A673 (cell line): ENCODE measurements around the gene TEX9. TPM values are rescaled to one million over a fixed set of nuclear protein-coding genes. Genes with fewer than 3 reads are reported as not detected.

Source experiments
- BruUV-seq: library from RNA; stranded (reverse); fragments of 400-500 nt; replicated peaks from 2 replicates; lab custom pipeline; 2021; lab: Mats Ljungman, UMichigan
- CTCF ChIA-PET: fragments of 300-600 bp; sonication (Branson Sonifier 250); formaldehyde crosslinking; loops from one replicate; lab custom pipeline; 2022; ENCODE audit warnings: antibody characterized with exemption; lab: Charles Lee
- POLR2A ChIA-PET: fragments of 300-600 bp; sonication (Branson Sonifier 250); formaldehyde crosslinking; loops from one replicate; lab custom pipeline; 2022; ENCODE audit warnings: antibody characterized with exemption; ENCODE audit not compliant: low non-redundant PET; lab: Charles Lee
- DNase-seq: peaks from one replicate; pipeline ENCODE4 v3.0.0-alpha.2; 2015; ENCODE audit warnings: low spot score
- H3K27ac ChIP-seq: fragments of 200-600 bp; sonication (generic); 2 replicates; pipeline ENCODE4 v1.5.1; 2016; ENCODE audit warnings: mixed run types, low read depth, mild to moderate bottlenecking, mixed read lengths, antibody characterized with exemption, low read length; ENCODE audit not compliant: poor library complexity, severe bottlenecking
- H3K27me3 ChIP-seq: fragments of 200-600 bp; sonication (generic); replicated peaks from 2 replicates; pipeline ENCODE4 v1.6.1; 2017; ENCODE audit warnings: mixed run types, low read depth, mild to moderate bottlenecking, mixed read lengths, antibody characterized with exemption, low read length; ENCODE audit not compliant: insufficient read depth, poor library complexity
- H3K36me3 ChIP-seq: fragments of 200-600 bp; sonication (generic); 2 replicates; pipeline ENCODE4 v1.6.1; 2016; ENCODE audit warnings: mixed run types, mild to moderate bottlenecking, mixed read lengths, antibody characterized with exemption, low read length; ENCODE audit not compliant: insufficient read depth, poor library complexity, severe bottlenecking
- H3K4me1 ChIP-seq: fragments of 200-600 bp; sonication (generic); 2 replicates; pipeline ENCODE4 v1.6.1; 2017; ENCODE audit warnings: mixed run types, mild to moderate bottlenecking, mixed read lengths, antibody characterized with exemption, low read length; ENCODE audit not compliant: insufficient read depth, poor library complexity, severe bottlenecking
- H3K4me3 ChIP-seq: fragments of 200-600 bp; sonication (generic); 2 replicates; pipeline ENCODE4 v1.5.1; 2016; ENCODE audit warnings: low read depth, mixed run types, mild to moderate bottlenecking, mixed read lengths, low read length; ENCODE audit not compliant: poor library complexity, severe bottlenecking
- H3K9me3 ChIP-seq: fragments of 200-600 bp; sonication (generic); 2 replicates; pipeline ENCODE4 v1.6.1; 2016; ENCODE audit warnings: mixed run types, low read depth, mild to moderate bottlenecking, mixed read lengths, antibody characterized with exemption, low read length; ENCODE audit not compliant: poor library complexity, severe bottlenecking
- CTCF ChIP-seq: fragments of 300-800, 200-600 bp; sonication (generic); conservative IDR thresholded peaks from 2 replicates; pipeline ENCODE4 v1.5.1; 2017; ENCODE audit warnings: low read depth, mild to moderate bottlenecking, antibody characterized with exemption, low read length, moderate library complexity, mixed read lengths
- EZH2 ChIP-seq: fragments of 200-600 bp; sonication (generic); IDR thresholded peaks from 2 replicates; pipeline ENCODE4 v1.6.1; 2017; ENCODE audit warnings: borderline replicate concordance, low read depth, mild to moderate bottlenecking, mixed read lengths, antibody characterized with exemption, low read length; ENCODE audit not compliant: poor library complexity, severe bottlenecking
- intact Hi-C: fragments of 100-400 bp; cut with micrococcal nuclease; formaldehyde crosslinking; loops from one replicate; pipeline ENCODE4 v1.10.0; 2022; ENCODE audit not compliant: unreplicated experiment
- total RNA-seq: library from RNA; stranded (reverse); gene quantifications from 2 replicates; pipeline ENCODE4 v1.2.3, GENCODE V29; 2021

The TEX9 gene
- total RNA-seq, 1 experiment from 2014 or later: 18.0 TPM

- no peak overlapping the region for H3K27ac ChIP-seq
- H3K9me3 ChIP-seq: no peaks in the 10 kb centered on the region
- ChIA-PET CTCF (no interaction called here), POLR2A (no interaction called here)
- H3K4me1 ChIP-seq: no peaks in the 10 kb centered on the region
- no peak overlapping the region for H3K4me3 ChIP-seq
- DNase-seq: no peak
- H3K36me3 ChIP-seq: peaks cover 21% of the 10 kb centered on the region
- TF ChIP-seq CTCF (no peak), EZH2 (no peak)
- no peaks in the 10 kb centered on the region for H3K27me3 ChIP-seq
- no TSS peak for BruUV-seq
- intact Hi-C loops: no loop called here
Measured at GRCh38 chr15:56440214-56440770, 75.1 kb downstream of the TEX9 start.

DNA sequence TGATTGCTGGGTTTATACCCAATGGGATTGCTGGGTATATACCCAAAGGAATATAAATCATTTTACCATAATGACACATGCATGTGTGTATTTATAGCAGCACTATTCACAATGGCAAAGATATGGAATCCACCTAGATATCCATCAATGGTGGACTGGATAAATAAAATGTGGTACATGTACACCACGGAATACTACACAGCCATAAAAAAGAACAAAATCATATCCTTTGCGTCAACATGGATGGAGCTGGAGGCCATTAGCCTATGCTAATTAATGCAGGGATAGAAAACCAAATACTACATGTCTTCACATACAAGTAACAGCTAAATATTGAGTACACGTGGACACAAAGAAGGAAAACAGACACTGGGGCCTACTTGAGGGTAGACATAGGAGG, 77.1 kb downstream of the TEX9 start:
- TF ChIP-seq EZH2 (no peak), CTCF (no peak)
- no TSS peak for BruUV-seq
- no peak overlapping the region for H3K27ac ChIP-seq
- no peaks in the 10 kb centered on the region for H3K27me3 ChIP-seq
- DNase-seq: no peak
- H3K9me3 ChIP-seq: no peaks in the 10 kb centered on the region
- no peaks in the 10 kb centered on the region for H3K4me1 ChIP-seq
- no peak overlapping the region for H3K4me3 ChIP-seq
- ChIA-PET CTCF (no interaction called here), POLR2A (no interaction called here)
- intact Hi-C loops: no loop called here
- H3K36me3 ChIP-seq: peaks cover 21% of the 10 kb centered on the region

DNA sequence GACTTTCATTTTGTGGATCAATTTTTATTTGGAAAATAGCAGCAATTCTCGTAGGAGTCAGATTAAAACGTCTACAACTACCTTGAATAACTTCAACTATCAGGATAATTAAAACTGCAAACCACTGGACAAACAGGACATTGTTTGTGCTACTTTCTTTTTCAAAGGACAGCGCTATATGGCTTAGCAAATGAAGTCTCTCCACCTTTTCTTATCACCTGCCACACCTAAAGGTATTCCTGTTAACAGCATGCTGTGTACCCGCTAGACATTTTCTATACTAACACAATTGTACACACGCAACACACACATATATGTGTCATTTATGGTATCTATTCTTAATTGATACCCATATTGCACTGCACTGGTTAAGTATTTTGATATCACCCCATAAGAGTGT, 80.5 kb downstream of the TEX9 start:
- CTCF ChIA-PET: no interaction called here
- Histone ChIP-seq H3K27me3 (no peaks in the 10 kb centered on the region), H3K4me1 (no peaks in the 10 kb centered on the region), H3K36me3 (peaks cover 21% of the 10 kb centered on the region), H3K27ac (no peak overlapping the region), H3K4me3 (no peak overlapping the region), H3K9me3 (no peaks in the 10 kb centered on the region)
- no peak for DNase-seq
- intact Hi-C loops: no loop called here
- no TSS peak for BruUV-seq
- no peak for TF ChIP-seq CTCF
- no peak for TF ChIP-seq EZH2
- POLR2A ChIA-PET: no interaction called here
